Fibroblast of lung (primary cell): ENCODE results near the gene ITFG2. TPM values are rescaled to one million over a fixed set of nuclear protein-coding genes. Genes with fewer than 3 reads are reported as not detected.
A peak's percentile ranks its signal among the peaks of the same experiment; 100 is the strongest.

Experiments
- DNase-seq, 2 donors: peaks; one replicate each; pipeline versions ENCODE4 v3.0.0 to v3.0.0-alpha.2; 2010; ENCODE audit warnings: low read depth in 2 of 2
- H2AFZ ChIP-seq: 2 replicates; pipeline ENCODE4 v1.5.1; 2012; ENCODE audit warnings: low read length, control low read depth, inconsistent platforms
- H3K27ac ChIP-seq: 2 replicates; pipeline ENCODE4 v1.5.1; 2011; ENCODE audit warnings: low read length, control low read depth; ENCODE audit not compliant: insufficient read depth
- H3K27me3 ChIP-seq: 2 replicates; pipeline ENCODE4 v1.5.1; 2011; ENCODE audit warnings: mild to moderate bottlenecking, low read length; ENCODE audit not compliant: control insufficient read depth, insufficient read depth
- H3K36me3 ChIP-seq: 2 replicates; pipeline ENCODE4 v1.5.1; 2011; ENCODE audit warnings: low read length; ENCODE audit not compliant: control insufficient read depth, insufficient read depth
- H3K4me1 ChIP-seq: 2 replicates; pipeline ENCODE4 v1.5.1; 2011; ENCODE audit warnings: low read length; ENCODE audit not compliant: control insufficient read depth, insufficient read depth; ENCODE audit errors: extremely low read depth
- H3K4me2 ChIP-seq: 2 replicates; pipeline ENCODE4 v1.5.1; 2011; ENCODE audit warnings: low read length, control low read depth; ENCODE audit not compliant: insufficient read depth; ENCODE audit errors: extremely low read depth
- H3K4me3 ChIP-seq, 4 experiments: fragments of 200-600 bp in 1 of 4; sonication (generic) in 1 of 4; replicated peaks in 1 of 4; 2 replicates each; pipeline ENCODE4 v1.5.1; 2011 to 2016; ENCODE audit warnings: low read length in 4 of 4, low read depth in 3 of 4, mild to moderate bottlenecking in 3 of 4, control low read depth in 2 of 4, inconsistent platforms in 1 of 4, mixed read lengths in 1 of 4; ENCODE audit not compliant: insufficient read depth in 1 of 4; ENCODE audit errors: control extremely low read depth in 1 of 4
- H3K79me2 ChIP-seq: 2 replicates; pipeline ENCODE4 v1.5.1; 2012; ENCODE audit warnings: mild to moderate bottlenecking, low read length, inconsistent platforms; ENCODE audit not compliant: control insufficient read depth, insufficient read depth
- H3K9ac ChIP-seq: 2 replicates; pipeline ENCODE4 v1.5.1; 2011; ENCODE audit warnings: mild to moderate bottlenecking, low read length, control low read depth; ENCODE audit not compliant: insufficient read depth
- H3K9me3 ChIP-seq: 2 replicates; pipeline ENCODE4 v1.5.1; 2012; ENCODE audit warnings: low read depth, low read length; ENCODE audit not compliant: control insufficient read depth, insufficient read depth
- H4K20me1 ChIP-seq: 2 replicates; pipeline ENCODE4 v1.5.1; 2011; ENCODE audit warnings: low read length; ENCODE audit not compliant: control insufficient read depth, insufficient read depth; ENCODE audit errors: extremely low read depth
- CTCF ChIP-seq, 2 donors: IDR thresholded peaks in 1 of 2; conservative IDR thresholded peaks in 1 of 2; 1 replicate in 1 of 2; 2 replicates in 1 of 2; pipeline ENCODE4 v1.5.1; 2011 to 2012; ENCODE audit warnings: low read length in 2 of 2, control low read depth in 1 of 2, inconsistent platforms in 1 of 2, low read depth in 1 of 2, mild to moderate bottlenecking in 1 of 2
- EZH2 ChIP-seq: IDR thresholded peaks from 2 replicates; pipeline ENCODE4 v1.5.1; 2012; ENCODE audit warnings: low read length, control low read depth, mild to moderate bottlenecking; ENCODE audit errors: missing control alignments
- polyA plus RNA-seq, 2 donors: library from polyadenylated mRNA; depleted of rRNA in 1 of 2; stranded (reverse) in 1 of 2; unstranded in 1 of 2; fragments of >200 nt; gene quantifications; 2 replicates each; pipeline ENCODE4 v1.2.1, GENCODE V29; 2011 to 2012; ENCODE audit warnings: missing spikeins in 1 of 2
- total RNA-seq: library from RNA; depleted of rRNA; stranded (reverse); fragments of >200 nt; gene quantifications from 2 replicates; pipeline ENCODE4 v1.2.1, GENCODE V29; 2014

ITFG2 gene
- total and polyA plus RNA-seq, 2 donors (not counting 1 experiment from before 2014, with no cell fraction given), result 13.5 to 18.2 TPM

DNA sequence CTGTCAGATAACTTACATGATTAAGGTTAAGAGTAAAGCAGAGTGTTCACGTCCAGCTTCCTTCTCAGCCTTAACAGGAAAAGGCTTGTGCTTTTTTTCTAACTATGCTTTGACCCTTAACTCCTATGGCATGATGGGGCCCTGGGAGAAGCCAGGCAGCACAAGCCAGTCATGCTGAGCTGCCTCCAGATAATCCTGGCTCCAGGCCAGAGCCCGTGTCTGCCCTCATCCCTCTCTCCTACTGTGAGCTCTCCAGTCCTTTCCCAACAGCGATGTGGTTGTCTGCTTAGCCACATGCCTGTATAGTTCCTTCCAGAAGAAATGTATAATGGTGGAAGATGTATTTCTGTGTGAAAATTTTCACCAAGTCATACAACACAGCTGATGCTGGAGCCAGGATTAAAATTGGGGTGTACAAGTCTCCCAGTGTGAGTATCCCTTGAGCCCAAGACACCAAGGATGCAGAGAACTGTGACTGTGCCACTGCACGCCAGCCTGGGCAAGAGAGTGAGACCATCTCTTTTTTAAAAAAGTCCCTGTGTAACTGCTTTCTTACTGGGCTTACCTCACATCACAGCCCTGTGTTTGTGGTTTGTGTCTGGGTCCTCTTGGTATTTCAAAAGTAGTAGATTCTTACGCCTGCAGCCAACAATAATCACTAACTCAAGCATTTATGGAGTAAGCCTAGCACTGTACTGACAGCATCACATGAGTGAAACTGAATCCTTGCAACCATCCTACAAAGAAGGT lies 7.9 kb upstream of the ITFG2 start:
- Histone ChIP-seq H3K36me3 (peaks cover 17% of the 10 kb centered on the region), H3K4me3 (no peak overlapping the region), H3K79me2 (no peaks in the 10 kb centered on the region), H3K9ac (no peak overlapping the region), H3K27me3 (no peaks in the 10 kb centered on the region), H3K9me3 (no peaks in the 10 kb centered on the region), H4K20me1 (no peaks in the 10 kb centered on the region), H3K4me1 (peaks cover 7% of the 10 kb centered on the region), H3K4me2 (no peak overlapping the region), H3K27ac (peak overlapping the region; percentile 22), H2AFZ (no peak overlapping the region)
- TF ChIP-seq CTCF (conservative IDR thresholded peaks at IDR 0.05 in 1 of 2, IDR thresholded peaks at IDR 0.05 in 1 of 2; ENCODE audit: low read depth in 1 of 2, low read length in 2 of 2), result no peak
- no peak for TF ChIP-seq EZH2
- DNase-seq, result peak; percentile 69 to 73

GRCh38 chr12:2805143-2805520 lies 7.3 kb upstream of the ITFG2 start:
- Histone ChIP-seq H3K4me3 (no peak overlapping the region), H4K20me1 (no peaks in the 10 kb centered on the region), H2AFZ (no peak overlapping the region), H3K4me1 (peaks cover 7% of the 10 kb centered on the region), H3K4me2 (no peak overlapping the region), H3K27me3 (no peaks in the 10 kb centered on the region), H3K27ac (no peak overlapping the region), H3K9me3 (no peaks in the 10 kb centered on the region), H3K79me2 (no peaks in the 10 kb centered on the region), H3K36me3 (peaks cover 14% of the 10 kb centered on the region), H3K9ac (no peak overlapping the region)
- peak in 1 of 2 donors; percentile 80 for DNase-seq
- TF ChIP-seq EZH2, result no peak
- no peak for TF ChIP-seq CTCF (conservative IDR thresholded peaks at IDR 0.05 in 1 of 2, IDR thresholded peaks at IDR 0.05 in 1 of 2; ENCODE audit: low read depth in 1 of 2, low read length in 2 of 2)

DNA sequence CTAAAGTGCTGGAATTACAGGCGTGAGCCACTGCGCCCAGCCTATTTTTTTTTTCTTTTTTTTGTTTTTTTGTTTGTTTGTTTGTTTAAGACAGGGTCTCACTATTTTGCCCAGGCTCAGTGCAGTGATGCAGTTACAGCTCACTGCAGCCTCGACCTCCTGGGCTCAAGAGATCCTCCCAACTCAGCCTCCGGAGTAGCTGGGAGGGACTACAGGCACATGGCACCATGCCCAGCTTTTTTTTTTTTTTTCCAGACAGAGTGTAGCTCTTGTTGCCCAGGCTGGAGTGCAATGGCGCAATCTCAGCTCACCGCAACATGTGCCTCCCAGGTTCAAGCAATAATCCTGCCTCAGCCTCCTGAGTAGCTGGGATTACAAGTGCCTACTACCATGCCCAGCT lies 5.8 kb upstream of the ITFG2 start:
- TF ChIP-seq CTCF (conservative IDR thresholded peaks at IDR 0.05 in 1 of 2, IDR thresholded peaks at IDR 0.05 in 1 of 2; ENCODE audit: low read depth in 1 of 2, low read length in 2 of 2), result no peak
- TF ChIP-seq EZH2, result no peak
- Histone ChIP-seq H3K4me3 (no peak overlapping the region), H2AFZ (no peak overlapping the region), H4K20me1 (no peaks in the 10 kb centered on the region), H3K27me3 (no peaks in the 10 kb centered on the region), H3K9ac (no peak overlapping the region), H3K27ac (no peak overlapping the region), H3K79me2 (no peaks in the 10 kb centered on the region), H3K9me3 (no peaks in the 10 kb centered on the region), H3K36me3 (peaks cover 5% of the 10 kb centered on the region), H3K4me2 (no peak overlapping the region), H3K4me1 (peaks cover 7% of the 10 kb centered on the region)
- DNase-seq, result no peak
